GM21390 (cell line): Measurements from ENCODE around the gene PAK5.

ENCODE experiments used
- ATAC-seq: cut with Tn5 transposase; IDR thresholded peaks from one replicate; pipeline ENCODE4 v1.9.1; 2021; ENCODE audit not compliant: unreplicated experiment

The PAK5 gene

DNA sequence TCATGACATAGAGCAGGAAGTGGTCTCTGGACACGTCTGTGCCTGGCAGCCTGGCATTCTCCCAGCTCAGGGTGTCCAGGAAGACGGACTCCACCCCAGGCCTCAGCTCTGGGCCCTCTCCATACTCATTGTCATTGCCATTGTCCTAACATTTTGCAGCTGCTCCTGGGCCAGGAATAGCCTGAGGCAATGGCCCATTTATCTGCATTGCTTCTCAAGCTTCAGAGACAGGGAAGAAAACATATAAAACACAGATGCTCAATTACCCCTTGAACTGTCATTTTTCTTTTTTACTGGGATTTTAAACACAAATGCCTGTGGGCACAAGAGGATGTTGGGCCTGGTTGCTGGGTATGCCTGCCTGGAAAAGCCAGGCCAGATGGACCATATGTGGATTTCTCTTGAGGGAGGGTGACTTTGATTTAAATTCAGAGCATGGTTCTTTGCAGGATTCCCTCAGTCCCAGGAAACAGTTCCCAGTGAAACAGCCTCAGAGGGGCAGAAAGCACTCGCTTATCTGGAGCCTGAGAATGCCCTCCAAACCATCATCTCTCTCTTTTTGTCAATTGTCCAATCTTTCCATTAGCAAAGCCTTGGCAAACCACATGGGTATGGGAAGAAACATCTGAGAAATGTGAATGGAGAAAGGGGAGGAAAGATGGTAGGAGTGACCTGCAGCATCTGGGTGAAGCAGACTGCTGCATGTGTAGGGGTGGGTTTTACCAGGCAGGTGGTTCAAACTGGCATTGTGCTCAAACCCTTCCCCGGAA is 306.6 kb downstream of the PAK5 start:
- no peak for ATAC-seq

DNA sequence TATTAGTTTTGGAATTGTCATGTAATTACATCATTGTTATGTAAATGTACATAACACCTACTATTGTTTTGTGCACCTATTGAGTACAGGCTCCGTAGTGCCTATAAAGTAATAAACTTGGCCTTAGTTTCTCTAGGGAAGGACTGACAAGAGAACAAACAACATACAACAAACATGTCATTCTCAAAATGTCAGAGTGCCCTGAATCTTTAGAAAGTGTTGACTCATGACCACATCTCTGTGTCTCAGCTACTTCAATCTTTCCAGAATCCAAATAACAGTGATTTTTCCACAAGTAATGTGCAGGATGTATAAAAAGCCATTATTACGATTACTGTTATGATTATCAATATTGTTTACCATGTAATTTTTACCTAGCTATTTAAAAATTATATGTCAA is 307.3 kb downstream of the PAK5 start:
- no peak for ATAC-seq

DNA sequence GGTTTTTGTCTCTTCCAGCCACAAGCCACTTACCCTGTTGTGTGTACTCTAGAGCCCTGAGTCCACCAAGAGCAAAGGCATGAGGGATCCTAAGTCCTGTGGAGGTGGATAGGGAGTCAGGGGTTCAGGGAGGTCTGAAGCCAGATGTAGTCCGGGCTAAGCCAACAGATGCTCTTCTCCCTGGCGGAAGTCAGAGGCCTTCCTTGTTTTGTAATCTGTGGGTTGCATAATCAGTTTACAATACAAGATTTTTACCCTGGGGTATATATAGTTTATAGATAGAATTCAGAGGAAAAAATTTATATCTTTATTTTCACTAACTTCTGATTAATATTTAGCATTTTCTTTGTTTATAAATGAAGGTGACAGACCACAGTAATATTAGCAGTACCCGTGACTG is 315.2 kb downstream of the PAK5 start:
- no peak for ATAC-seq

DNA sequence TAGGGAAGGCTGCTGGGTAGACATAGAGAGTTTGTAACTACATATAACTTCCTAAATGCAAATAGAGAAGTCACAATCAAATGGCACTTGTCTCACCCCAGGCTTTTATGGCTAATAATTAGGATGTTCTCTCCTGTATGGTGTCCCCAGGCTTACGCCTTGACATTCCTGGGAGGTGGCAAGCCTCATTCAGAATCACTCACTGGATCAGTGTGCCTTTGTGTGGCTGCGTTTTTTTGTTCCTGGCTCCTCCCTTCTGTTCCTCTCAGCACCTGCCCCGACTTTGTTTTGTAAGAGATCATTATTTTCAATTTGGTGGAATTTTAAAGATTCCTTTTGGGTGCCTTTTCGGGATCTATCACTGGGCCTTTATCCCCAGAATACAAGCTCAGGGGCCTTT is 318.8 kb downstream of the PAK5 start:
- ATAC-seq: no peak

DNA sequence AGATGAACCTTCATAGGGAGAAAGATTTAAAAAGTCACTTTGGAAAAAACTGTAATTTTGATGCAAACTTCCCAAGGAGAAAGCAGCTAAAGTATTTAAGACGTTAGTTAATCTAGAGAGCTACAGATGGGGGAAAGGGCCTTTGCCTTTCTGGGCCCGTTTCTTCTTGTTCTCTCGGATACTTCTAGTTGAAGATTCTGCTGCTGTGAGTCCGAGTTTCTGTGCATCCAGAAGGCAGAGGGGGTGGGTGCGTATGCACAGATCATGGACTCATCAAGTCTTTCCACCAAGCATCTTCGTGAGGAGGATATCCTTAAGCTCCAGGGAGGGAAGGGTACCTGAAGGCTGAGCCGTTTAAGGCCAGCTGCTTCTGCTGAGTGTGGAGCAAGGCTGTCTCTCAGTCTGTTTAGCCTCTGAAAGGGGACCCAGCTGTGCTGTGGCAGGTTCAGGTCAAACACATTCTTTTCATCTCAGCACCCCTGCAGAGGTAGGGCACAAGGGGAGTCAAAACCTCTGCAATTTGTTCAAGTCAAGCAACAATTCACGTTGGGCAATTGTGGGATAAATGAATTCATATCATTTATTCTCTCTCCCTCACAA is 320.2 kb downstream of the PAK5 start:
- ATAC-seq: no peak

DNA sequence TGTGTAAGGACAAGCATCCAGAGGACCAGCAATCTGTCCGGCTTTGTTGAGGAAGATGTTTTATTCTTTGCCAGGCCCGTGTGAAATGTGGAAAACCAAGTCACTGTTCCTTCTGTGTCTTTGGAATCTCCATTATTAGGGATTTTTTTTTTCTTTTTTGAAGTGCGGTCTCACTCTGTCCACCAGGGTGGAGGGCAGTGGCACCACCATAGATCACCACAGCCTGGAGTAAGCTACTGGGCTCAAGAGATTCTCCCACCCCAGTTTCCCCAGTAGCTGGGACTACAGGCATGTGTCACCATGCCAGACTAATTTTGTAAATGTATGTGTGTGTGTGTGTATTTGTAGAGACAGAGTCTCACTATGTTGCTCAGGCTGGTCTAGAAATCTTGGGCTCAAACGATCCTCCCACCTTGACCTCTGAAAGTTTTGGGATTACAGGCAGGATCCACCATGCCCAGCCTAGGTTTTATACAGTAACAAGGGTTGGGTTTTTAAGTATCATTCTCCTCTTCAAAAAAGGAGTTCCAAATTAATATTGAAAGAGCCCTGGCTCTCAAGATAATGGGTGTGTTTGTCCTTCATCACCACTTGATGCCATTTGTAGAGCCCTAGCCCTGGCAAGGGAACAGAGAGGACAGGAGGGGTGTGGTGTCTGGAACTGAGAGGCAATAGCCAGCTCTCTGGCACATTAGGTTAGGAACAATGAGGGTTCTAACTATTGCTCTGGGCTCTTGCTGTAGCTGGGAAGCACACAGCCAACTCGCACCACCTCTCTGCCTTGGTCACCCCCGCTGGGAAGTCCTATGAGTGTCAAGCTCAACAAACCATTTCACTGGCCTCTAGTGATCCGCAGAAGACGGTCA is 321.3 kb downstream of the PAK5 start:
- no peak for ATAC-seq

DNA sequence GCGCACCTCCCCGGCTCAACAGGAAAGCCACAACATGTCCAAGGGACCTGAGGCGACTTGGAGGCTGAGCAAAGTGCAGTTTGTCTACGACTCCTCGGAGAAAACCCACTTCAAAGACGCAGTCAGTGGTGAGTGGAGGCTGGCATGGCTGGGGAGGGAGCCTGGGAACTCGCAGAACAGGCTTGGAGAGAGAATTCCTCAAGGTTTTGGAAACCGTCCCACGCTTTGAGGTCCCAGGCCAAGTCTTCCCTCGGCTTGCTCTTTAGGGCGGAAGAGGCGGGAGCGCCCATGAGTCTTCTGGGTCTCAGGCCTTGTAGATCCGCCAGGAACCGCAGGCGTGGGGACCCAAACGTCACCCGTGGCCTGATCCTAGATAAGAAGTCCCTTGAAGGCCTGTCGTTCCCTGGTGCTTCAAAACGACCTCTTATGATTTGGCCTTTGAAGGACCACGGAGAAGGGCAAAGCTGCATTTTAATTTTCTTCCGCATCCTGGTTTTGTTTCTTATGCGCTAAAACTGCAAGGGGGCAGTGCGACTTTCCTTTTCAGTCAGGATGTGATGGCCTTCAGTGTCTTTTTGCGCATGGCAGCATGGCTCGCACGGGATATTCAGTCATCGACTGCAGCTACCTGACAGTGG is 322.5 kb downstream of the PAK5 start:
- ATAC-seq: no peak

DNA sequence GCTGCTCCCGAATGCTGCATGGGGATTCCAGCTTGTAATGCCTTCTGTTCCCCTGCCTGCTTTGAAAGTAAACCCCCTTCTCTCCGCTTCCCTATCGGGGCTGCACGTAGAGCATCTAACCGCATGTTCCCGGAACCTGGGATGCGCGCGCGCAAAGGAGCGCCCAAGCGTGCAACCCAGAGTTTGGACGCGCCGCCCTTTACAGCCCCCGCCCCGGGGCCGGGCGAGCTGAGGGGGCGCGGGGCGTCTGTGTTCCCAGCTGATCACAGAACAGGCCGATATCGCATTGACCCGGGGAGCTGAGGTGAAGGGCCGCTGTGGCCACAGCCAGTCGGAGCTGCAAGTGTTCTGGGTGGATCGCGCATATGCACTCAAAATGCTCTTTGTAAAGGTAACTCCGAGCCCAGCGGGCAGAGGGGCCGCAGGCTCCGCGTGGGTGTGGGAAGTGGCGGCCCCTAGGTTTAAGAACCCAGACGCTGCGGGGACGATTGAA is 323.1 kb downstream of the PAK5 start:
- no peak for ATAC-seq

DNA sequence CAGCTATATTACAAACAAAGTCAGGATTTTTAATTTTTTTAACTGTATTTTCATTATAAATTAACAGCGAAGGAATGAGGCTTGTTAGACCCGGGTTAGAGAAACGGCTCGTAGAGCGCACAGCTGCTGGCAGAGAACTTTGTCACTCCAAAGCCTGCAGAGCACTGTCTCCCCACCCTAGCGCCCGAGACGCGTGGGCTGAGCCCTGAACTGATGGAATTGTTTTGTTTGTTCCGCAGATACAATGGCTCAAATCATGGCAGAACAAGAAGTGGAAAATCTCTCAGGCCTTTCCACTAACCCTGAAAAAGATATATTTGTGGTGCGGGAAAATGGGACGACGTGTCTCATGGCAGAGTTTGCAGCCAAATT is 323.7 kb downstream of the PAK5 start:
- no peak for ATAC-seq

DNA sequence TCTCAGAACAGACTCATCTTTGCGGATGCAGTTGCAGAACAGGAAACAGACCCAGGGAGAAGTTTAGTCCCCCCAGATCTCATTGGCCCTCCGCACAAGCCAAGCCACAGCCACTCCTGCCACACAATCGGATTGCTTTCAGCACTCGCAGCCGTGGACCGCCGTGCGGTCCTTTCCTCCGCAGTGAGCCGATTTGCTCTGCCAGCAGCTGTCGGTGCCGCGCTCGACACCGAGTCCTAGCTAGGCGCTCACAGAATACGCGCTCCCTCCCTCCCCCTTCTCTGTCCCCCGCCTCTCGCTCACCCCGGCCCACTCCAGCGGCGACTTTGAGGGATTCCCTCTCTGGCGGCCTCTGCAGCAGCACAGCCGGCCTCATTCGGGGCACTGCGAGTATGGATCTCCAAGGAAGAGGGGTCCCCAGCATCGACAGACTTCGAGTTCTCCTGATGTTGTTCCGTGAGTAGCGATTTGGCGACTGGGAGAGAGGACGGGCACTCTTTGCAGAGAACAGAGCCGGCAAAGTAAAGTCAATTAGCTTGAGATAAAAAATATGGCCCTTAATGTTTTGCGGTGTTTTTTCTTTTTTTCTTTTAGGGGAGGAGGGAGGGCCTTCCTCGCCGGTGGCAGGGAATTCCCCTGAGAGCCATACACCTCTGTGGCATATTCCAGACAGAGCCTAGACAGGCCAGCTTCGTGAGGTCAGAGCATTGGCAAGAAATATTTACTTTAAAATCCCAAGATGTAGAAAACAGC is 324.2 kb downstream of the PAK5 start, which contains the start of gene LAMP5:
LAMP5 (plus strand) TSS at position 130 of the 753 bp plus-strand sequence; CDS start at position 393, 263 bp downstream.
- ATAC-seq: no peak

DNA sequence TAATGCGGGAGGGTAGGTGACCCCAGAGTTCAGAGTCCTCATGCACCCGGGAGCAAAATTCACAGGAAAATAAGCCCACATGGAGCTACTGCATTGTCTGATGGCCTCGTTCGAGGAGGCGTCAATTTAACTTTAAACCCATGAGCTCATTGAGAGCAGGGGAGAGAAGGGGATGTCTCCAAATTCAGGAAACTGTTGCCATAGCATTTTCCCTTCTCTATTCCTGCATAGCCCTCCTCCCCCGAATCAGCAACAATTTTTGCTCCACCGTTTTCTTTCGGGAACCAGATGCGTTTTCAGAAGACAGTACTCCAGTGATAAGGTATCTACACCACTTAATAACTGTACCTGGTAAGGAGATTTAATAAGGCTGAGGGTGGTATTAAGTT is 324.8 kb downstream of the PAK5 start:
- ATAC-seq: no peak

DNA sequence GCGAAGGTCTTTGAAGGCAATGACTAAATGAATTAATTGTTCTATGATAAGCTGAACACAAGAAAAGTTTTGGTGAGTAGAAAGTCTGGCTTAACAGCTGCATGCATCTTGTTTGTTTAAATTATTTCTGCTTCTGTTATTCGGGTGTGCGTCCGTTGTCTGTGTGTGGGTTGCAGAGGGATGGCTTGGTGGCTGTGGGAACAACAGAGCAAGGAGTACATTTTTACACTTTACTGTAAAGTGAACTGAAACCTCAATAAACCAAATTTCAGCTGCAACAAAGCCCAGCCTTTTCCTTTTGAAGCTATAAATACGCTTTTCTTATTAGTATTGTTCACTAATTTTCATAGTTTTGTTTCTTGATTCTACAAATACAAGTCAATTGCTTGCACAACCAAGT is 328.0 kb downstream of the PAK5 start:
- peak; percentile 63 for ATAC-seq

DNA sequence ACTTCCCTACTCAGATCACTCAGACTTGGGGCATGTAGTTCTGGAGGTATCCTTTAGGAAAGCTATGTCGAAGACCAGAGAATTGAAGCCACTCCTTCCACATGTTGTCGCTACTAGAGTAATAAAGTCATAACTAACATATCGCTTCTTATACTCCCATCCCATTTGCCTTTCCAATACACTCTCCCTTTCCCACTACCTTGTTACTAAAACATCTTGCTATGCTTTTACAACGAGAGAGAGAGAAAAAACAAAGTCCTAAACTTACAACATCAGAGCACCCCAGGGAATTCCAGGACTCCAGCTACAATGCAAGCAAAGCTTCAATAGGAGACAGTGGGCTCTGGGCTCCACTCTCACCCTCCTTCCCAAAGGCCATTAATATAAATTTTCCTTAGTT is 329.6 kb downstream of the PAK5 start:
- no peak for ATAC-seq

DNA sequence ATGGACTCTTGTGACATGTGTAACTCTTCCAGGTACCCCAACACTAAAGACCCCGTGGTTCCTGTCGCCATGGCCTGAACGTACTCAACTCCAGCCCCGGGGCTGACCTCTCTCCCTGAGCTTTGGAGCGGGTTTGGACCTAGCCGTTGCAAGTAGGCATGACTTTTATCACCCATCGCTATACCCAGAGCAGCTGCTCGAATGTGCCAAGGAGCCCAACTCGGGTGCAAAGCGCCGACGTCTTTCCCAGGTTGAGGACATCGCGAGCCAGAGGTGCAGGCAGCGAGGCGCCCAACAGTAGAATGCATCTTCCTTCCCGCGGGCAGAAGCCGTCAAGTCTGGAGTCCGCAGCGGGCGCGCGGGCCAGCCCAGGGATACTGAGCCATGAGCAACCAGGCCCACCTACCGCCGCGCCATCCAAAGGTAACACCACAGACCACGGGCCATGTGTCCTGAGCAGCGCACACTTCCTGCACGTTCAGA is 330.1 kb downstream of the PAK5 start:
- no peak for ATAC-seq

DNA sequence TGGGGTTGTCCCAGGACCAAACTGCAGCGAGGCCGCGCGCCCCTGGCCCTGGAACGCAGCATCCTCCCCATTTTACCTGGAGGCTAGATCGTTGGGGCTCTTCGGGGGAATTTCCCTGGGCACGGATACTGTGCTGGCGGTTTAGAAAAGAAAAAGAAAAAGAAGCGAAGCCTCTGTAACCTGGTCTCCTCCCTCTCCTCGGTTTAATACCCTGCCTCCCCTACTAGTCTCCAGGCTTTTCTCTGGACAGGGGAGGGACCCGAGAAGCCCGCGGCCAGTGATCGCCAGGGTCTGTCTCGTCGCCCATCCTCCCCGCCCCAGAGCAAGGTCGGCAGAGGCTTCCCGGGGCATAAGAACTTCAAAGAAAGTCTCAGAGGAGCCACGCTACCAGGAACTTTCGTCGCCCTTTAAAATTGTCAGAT is 330.6 kb downstream of the PAK5 start:
- no peak for ATAC-seq

DNA sequence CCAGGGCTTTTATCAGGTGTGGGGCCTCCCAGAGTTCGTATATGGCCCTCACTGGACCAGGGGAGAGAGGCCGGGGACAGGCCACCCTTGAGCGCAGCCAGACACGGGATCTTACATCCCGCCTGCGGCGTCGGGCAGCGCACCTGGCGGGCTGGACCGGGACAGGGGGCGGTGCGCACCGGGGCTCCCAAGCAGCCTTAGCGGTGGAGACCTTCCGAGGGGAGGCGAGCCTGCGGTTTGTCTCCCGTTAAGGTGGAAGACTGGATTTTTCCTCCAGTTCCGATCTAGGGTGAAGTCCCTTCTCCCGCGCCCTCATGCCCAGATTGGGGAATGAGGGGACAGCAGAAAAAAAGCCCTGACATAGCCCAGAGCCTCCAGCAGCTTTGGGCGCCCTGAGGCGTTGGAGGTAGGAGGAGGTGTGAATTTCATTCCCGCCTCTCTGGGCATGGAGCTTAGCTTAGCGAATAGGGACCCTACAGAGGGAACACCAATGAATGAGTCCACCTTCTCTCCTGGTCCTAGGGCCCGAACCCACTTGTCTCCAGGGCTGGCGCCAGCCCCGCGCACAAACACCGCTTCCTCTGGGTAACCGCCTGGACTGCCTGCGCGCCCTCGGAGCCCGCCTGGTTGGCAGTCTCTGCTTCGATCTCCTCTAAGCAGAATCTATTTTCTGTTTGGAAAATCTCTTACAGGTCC is 331.2 kb downstream of the PAK5 start:
- no peak for ATAC-seq

DNA sequence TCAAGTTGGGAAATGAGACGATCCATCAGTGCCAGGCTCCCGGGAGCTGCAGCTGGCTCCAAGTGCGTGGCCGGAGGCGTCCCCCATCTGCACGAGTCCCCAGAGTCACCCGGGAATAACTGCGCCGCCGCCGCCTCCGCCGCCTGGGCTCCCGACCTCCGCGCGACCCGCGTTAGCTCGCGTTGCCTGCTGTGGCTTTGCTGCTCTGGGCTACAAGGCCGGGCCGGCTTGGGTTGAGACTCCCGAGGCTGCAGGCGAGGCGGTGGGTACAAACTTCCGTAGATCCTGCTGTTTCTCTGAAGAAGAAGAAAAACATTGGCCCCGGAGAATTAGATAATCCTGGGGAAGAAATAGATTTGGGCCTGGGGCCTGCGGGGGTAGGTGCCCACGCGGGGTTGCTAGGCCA is 331.9 kb downstream of the PAK5 start:
- no peak for ATAC-seq

DNA sequence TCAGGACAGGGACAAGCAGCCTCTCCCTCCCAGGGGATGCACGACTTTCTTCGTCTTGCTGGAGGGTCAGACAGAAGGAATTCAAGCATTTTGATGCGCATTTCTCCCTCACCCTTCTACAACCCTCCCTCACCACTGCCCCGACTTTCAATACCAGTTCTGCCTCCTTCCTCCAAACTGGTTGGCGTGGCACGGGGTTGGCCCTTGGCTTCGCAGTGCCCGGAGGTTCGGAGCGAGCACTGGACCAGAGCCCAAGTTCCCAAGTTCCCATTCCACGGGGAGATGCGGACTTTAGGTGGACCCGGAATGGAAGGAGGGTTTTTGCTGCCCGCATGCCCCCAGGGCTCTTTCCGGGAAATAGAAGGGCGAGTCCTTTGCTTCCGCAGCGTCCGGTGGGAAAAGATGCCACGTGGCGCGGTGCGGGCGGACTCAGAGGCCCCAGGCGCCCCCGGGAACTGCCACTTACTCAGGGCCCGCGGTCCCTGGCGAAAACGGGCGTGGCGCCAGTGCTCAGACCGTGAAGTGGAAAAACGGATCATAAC is 332.5 kb downstream of the PAK5 start:
- no peak for ATAC-seq

DNA sequence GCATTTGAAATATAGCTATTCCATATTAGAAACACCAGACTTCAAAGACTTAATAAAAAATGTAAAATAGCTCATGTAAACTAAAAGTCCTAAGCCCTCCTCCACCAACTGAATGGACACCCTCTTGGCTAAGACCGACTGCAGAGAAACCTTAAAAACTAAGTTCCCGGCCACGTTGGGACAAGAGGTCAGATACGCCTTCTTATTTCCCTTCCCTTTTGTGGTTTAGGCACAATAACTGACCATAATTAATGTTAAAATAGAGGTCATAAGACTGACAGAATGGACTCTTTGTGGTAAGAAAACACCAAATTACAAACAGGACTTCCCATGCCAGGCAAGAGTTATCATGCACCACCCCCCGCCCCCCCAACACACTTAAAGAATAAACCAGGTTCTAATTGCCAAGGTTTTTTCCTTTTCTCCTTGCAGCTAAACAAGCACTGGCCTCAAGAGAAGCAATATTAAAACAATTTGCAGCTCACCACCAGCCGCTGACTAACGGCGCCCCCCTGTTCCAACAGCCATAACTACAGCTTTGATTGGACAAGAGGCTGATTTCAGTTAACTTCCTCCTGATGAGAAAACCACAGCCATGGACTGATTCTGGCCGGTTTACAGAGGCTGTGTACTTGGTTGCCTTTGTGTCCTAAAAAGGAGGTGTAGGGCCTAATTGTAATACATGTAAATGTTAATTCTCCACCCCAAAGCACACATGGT is 335.2 kb downstream of the PAK5 start:
- ATAC-seq: no peak
